ENCODE data around the gene TRAF3.

Gene TRAF3

DNA sequence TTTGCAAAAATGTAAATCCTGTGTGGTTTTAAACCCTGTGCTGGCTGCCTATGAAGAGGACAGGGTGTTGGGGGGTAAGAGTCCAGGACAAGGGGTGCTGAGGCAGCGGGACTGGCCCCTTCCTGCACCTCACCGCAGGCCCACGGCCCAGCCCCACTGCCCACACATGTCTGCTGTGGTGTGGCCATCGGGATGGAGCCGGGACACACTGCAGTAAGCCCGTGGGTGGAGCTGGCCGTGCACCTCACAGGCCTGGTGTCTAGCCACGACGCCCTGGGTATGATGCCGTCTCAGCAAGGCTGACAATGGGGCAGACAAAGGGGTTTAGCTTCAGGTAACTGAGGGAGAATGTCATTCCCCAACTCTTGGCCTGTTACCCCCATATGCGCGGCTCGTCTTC lies 164.8 kb downstream of the TRAF3 start:
- TF ChIP-seq, protein P1, sequence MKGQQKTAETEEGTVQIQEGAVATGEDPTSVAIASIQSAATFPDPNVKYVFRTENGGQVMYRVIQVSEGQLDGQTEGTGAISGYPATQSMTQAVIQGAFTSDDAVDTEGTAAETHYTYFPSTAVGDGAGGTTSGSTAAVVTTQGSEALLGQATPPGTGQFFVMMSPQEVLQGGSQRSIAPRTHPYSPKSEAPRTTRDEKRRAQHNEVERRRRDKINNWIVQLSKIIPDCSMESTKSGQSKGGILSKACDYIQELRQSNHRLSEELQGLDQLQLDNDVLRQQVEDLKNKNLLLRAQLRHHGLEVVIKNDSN (IDR thresholded peaks at IDR 0.05): no peak
- TF ChIP-seq RAD21 (IDR thresholded peaks at IDR 0.05; ENCODE audit: low read depth): no peak
- no peak for TF ChIP-seq EGR1 (IDR thresholded peaks at IDR 0.05)
- TF ChIP-seq, protein P2, sequence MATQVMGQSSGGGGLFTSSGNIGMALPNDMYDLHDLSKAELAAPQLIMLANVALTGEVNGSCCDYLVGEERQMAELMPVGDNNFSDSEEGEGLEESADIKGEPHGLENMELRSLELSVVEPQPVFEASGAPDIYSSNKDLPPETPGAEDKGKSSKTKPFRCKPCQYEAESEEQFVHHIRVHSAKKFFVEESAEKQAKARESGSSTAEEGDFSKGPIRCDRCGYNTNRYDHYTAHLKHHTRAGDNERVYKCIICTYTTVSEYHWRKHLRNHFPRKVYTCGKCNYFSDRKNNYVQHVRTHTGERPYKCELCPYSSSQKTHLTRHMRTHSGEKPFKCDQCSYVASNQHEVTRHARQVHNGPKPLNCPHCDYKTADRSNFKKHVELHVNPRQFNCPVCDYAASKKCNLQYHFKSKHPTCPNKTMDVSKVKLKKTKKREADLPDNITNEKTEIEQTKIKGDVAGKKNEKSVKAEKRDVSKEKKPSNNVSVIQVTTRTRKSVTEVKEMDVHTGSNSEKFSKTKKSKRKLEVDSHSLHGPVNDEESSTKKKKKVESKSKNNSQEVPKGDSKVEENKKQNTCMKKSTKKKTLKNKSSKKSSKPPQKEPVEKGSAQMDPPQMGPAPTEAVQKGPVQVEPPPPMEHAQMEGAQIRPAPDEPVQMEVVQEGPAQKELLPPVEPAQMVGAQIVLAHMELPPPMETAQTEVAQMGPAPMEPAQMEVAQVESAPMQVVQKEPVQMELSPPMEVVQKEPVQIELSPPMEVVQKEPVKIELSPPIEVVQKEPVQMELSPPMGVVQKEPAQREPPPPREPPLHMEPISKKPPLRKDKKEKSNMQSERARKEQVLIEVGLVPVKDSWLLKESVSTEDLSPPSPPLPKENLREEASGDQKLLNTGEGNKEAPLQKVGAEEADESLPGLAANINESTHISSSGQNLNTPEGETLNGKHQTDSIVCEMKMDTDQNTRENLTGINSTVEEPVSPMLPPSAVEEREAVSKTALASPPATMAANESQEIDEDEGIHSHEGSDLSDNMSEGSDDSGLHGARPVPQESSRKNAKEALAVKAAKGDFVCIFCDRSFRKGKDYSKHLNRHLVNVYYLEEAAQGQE (IDR thresholded peaks at IDR 0.05; ENCODE audit: low read depth): no peak
- TF ChIP-seq ZBTB7A (IDR thresholded peaks at IDR 0.05; ENCODE audit: low read depth): no peak
- TF ChIP-seq, protein P3, sequence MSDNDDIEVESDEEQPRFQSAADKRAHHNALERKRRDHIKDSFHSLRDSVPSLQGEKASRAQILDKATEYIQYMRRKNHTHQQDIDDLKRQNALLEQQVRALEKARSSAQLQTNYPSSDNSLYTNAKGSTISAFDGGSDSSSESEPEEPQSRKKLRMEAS (IDR thresholded peaks at IDR 0.05): no peak
- TF ChIP-seq TAF1 (IDR thresholded peaks at IDR 0.05; ENCODE audit: low read depth): no peak
- no peak for TF ChIP-seq CREB1 (IDR thresholded peaks at IDR 0.05; ENCODE audit: low read depth)
- TF ChIP-seq TCF12 (IDR thresholded peaks at IDR 0.05; ENCODE audit: low read depth): no peak
- TF ChIP-seq FOXM1 (IDR thresholded peaks at IDR 0.05; ENCODE audit: borderline replicate concordance, low read depth): no peak
- no peak for TF ChIP-seq YY1 (IDR thresholded peaks at IDR 0.05; ENCODE audit: low read depth)
- TF ChIP-seq EP300 (IDR thresholded peaks at IDR 0.05; ENCODE audit: borderline replicate concordance): no peak
- no peak for TF ChIP-seq NFIC (IDR thresholded peaks at IDR 0.05)
- TF ChIP-seq CEBPB (IDR thresholded peaks at IDR 0.05): no peak
- no peak for TF ChIP-seq TEAD4 (IDR thresholded peaks at IDR 0.05)

DNA sequence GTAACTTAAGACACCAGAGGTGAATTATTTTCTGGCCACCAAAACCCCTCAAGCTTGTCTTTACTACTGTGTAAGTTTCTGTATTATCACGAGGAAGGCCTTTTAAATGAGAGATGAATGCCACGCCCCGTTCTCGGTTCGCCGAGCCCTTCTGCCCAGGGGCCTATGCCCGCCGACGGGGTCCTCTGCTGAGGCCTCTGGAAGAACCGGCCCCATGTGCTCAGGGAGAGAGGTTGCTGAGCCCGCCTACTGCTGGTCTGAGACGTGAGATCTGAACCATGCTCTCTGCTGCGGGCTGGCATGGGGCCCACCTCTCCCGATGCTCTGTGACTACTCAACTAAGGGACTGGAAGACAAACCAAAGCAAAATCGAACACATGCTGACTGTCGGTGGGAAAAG lies 166.2 kb downstream of the TRAF3 start:
- TF ChIP-seq, protein P1 (IDR thresholded peaks at IDR 0.05): no peak
- TF ChIP-seq TEAD4 (IDR thresholded peaks at IDR 0.05): no peak
- no peak for TF ChIP-seq RAD21 (IDR thresholded peaks at IDR 0.05; ENCODE audit: low read depth)
- no peak for TF ChIP-seq CREB1 (IDR thresholded peaks at IDR 0.05; ENCODE audit: low read depth)
- TF ChIP-seq YY1 (IDR thresholded peaks at IDR 0.05; ENCODE audit: low read depth): no peak

DNA sequence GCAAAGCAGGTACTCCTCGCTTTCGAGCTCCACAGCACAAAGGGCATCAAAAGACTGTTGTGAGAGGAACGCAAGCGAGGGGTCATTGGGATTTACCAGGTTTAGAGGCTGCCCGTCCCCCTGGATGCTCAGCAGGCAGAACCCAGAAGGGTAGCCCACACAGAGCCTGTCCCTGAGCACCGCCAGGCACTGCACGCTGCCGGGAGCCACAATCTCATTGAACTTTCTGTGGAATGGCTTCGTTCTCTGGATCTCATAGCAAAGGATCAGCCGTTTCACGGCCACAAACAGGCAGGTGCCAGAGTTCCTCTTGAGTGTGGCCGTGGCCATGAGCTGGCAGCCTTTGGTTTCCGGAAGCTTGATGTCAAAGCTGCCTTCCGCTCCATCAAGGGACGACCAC lies 166.7 kb downstream of the TRAF3 start:
- TF ChIP-seq RAD21 (IDR thresholded peaks at IDR 0.05; ENCODE audit: low read depth) (no peak), NFIC (IDR thresholded peaks at IDR 0.05) (no peak), CEBPB (IDR thresholded peaks at IDR 0.05) (no peak), TCF12 (IDR thresholded peaks at IDR 0.05; ENCODE audit: low read depth) (no peak)

DNA sequence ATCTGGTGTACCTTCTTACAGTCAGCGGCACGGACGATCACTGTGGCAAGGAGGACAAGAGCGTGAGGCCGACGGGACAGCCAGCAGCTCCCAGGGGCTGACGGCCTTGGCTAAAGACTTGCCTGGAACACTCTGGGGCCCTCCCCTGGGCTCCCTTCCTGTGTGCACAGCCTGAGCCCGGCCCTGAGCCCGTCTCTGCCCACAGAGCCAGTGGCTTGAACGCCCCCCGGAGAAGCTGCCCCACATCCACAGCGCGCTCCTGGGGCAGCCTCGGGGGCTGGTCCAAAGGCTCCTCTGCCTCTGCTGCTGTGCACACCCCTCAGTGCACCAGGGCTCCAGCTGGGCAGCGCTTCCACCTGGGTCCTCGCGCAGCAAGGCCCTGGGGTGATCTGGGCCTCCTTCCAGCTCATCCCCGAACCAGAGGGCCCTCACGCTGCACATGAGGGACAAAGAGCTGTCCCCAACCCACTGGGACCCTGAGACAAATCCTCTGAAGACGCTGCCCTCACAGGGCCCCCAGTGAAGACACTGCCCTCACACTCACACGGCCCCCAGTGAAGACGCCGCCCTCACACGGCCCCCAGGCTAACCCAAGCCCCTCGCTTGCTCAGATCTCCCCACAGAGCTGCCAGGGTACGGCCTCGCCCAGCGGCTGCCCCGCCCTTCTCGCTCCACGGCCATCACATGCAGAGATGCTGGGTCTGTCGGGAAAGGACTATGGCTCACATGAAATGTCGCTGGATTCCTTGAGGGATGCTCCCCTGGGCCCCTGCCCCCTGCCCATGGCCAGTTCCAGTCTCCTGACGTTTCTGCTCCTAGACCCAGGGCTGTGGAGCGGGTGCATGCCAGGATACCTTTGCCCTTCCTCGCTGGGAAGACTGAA lies 167.4 kb downstream of the TRAF3 start:
- TF ChIP-seq FOXM1 (IDR thresholded peaks at IDR 0.05; ENCODE audit: borderline replicate concordance, low read depth): no peak
- no peak for TF ChIP-seq ZBTB7A (IDR thresholded peaks at IDR 0.05; ENCODE audit: low read depth)
- TF ChIP-seq NFIC (IDR thresholded peaks at IDR 0.05): no peak
- no peak for TF ChIP-seq RAD21 (IDR thresholded peaks at IDR 0.05; ENCODE audit: low read depth)
- TF ChIP-seq CREB1 (IDR thresholded peaks at IDR 0.05; ENCODE audit: low read depth): no peak
- no peak for TF ChIP-seq TCF12 (IDR thresholded peaks at IDR 0.05; ENCODE audit: low read depth)
- TF ChIP-seq, protein P1 (IDR thresholded peaks at IDR 0.05): no peak
- TF ChIP-seq, protein P2 (IDR thresholded peaks at IDR 0.05; ENCODE audit: low read depth): no peak
- no peak for TF ChIP-seq TAF1 (IDR thresholded peaks at IDR 0.05; ENCODE audit: low read depth)
- TF ChIP-seq, protein P3 (IDR thresholded peaks at IDR 0.05): no peak
- TF ChIP-seq TEAD4 (IDR thresholded peaks at IDR 0.05): no peak
- TF ChIP-seq EP300 (IDR thresholded peaks at IDR 0.05; ENCODE audit: borderline replicate concordance): no peak
- no peak for TF ChIP-seq EGR1 (IDR thresholded peaks at IDR 0.05)
- no peak for TF ChIP-seq CEBPB (IDR thresholded peaks at IDR 0.05)

DNA sequence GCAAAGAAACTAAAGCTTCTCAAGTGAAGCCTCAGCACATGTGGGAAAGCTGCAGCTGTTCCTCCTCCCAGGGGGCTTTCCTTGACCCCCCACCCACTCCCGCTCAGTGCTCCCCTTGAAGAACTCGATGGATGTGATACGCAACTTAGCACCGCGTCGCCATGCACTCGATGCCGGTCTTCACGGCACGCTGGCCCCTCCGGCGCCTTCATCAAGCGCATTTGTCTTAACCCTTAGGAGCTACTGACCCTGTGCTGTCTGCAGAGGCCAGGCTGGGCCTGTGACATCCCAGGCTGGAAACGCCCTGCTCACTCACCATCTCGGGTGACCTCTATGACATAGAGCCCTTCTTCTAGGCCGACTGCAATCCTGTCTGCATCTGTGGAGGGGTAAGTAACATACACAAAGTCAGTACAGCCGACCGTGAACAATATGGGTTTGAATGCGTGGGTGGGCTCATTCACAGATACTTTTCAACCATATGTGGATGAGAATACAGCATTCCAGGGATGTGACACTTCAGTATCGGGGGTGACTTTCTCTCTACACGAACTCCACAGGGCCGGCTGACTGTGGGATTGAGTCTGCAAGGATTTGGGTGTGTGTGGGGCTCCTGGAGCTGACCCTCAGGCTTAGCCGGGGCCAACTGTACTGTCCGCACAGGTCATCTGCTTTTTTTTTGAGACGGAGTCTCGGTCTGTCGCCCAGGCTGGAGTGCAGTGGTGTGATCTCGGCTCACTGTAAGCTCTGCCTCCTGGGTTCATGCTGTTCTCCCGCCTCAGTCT lies 168.3 kb downstream of the TRAF3 start:
- TF ChIP-seq, protein P3 (IDR thresholded peaks at IDR 0.05): no peak
- TF ChIP-seq TAF1 (IDR thresholded peaks at IDR 0.05; ENCODE audit: low read depth) (no peak), CREB1 (IDR thresholded peaks at IDR 0.05; ENCODE audit: low read depth) (no peak), CEBPB (IDR thresholded peaks at IDR 0.05) (no peak), NFIC (IDR thresholded peaks at IDR 0.05) (no peak), RAD21 (IDR thresholded peaks at IDR 0.05; ENCODE audit: low read depth) (no peak), FOXM1 (IDR thresholded peaks at IDR 0.05; ENCODE audit: borderline replicate concordance, low read depth) (no peak), EGR1 (IDR thresholded peaks at IDR 0.05) (no peak), EP300 (IDR thresholded peaks at IDR 0.05; ENCODE audit: borderline replicate concordance) (no peak), YY1 (IDR thresholded peaks at IDR 0.05; ENCODE audit: low read depth) (no peak)
- TF ChIP-seq, protein P2 (IDR thresholded peaks at IDR 0.05; ENCODE audit: low read depth): no peak
- TF ChIP-seq, protein P1 (IDR thresholded peaks at IDR 0.05): no peak
